ENCODE results near the gene ZNF471.

- TF ChIP-seq CTCF (IDR thresholded peaks at IDR 0.05) (no peak), ZFX (IDR thresholded peaks at IDR 0.05; ENCODE audit: borderline replicate concordance) (no peak)
These were observed 30.8 kb upstream of the ZNF471 start, which contains the start of gene ZNF667 for GRCh38 chr19:56476651-56477428.
